Dedifferentiated amniotic fluid mesenchymal stem cell (primary cell): ENCODE data around the gene C1QTNF5.
A peak's percentile ranks its signal among the peaks of the same experiment; 100 is the strongest.

ENCODE experiments used
- DNase-seq: peaks from one replicate; pipeline ENCODE4 v3.0.0-alpha.2; 2016; ENCODE audit errors: extremely low spot score

The C1QTNF5 gene

DNA sequence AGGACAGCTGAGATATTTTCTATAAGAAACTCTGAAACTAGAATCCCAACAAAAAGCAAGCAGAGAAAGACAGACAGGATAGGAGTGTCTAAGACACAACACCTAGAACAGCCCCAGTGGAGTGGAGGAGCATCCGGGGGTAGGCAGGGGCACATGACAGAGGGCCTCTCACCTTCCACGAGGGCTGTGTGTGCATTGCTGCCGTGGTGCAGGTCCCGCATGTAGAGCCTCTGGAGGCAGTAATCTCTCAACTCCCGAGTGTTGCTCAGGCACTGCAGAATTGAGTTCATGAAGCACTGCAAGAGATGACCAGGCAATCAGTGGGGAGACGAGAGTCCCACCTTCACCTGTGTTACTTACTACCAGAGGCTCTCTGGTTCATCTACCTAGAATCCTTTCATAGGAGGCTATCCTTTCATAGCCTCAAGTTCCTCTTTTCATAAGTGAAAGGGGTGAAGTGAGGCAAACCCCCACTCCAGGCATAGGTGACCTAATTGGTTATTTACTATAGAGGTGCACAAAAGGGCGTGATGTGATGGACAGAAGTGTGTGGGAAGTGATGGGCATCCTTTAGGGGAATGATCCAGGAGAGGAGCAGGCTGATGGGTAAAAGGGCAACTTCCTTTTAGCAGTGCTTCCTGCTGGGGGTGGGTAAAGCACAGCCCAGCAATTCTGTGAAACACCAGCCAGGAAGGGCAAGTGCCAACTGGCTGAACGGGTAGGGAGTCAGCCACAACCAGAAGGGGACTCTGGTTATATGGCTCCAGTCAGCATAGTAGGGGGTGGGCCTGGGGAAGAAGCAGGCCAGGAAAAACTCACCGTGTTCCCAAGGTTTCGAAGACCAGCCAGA lies 18.9 kb upstream of the C1QTNF5 start:
- DNase-seq, result no peak

DNA sequence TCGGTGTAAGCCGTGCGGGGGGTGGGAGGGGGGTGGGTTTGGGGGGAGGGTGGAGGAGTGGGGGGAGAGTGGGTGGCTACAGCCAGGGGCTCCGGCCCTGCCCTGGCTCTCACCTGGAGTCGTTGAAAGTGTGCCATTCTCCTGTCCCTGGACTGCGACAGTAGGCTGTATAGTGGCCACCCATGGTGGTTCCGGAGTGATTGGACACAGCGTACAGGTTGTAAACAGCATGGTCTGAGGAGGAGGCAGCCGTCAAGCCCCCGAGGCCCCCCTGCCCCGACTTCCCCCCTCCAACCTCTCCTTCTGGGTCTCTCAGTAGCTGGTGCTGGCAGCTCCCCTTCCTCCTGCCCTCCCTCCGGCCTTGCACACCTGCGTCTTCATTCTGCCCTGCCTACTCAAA lies 16.4 kb upstream of the C1QTNF5 start:
- no peak for DNase-seq

- DNase-seq, result peak; percentile 73
Observed at GRCh38 chr11:119356349-119357031, 15.8 kb upstream of the C1QTNF5 start.

- DNase-seq, result no peak
Observed at GRCh38 chr11:119355091-119355843, 14.6 kb upstream of the C1QTNF5 start.

DNA sequence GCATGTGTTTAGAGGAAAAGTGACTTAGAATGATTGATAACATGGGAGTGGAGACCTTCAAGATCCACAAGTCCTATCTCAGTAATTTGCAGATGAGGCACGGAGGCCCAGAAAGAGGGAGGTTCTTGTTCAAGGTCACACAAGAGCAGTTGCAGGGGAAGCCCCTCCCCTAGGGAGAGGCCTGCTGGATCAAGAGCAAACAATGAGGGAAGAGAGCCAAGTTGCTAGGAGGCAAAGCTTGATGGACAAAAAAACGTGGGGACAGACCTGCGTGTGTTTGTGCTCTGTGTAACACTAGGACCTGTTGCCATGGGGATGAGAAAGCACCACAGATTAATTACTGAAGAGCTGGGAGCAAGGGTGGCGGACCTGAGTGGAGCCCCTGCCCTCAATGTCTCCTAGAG lies 12.2 kb upstream of the C1QTNF5 start:
- no peak for DNase-seq

GRCh38 chr11:119351232-119351631 lies 10.5 kb upstream of the C1QTNF5 start:
- DNase-seq, result no peak

GRCh38 chr11:119350302-119350701 lies 9.6 kb upstream of the C1QTNF5 start:
- no peak for DNase-seq

DNA sequence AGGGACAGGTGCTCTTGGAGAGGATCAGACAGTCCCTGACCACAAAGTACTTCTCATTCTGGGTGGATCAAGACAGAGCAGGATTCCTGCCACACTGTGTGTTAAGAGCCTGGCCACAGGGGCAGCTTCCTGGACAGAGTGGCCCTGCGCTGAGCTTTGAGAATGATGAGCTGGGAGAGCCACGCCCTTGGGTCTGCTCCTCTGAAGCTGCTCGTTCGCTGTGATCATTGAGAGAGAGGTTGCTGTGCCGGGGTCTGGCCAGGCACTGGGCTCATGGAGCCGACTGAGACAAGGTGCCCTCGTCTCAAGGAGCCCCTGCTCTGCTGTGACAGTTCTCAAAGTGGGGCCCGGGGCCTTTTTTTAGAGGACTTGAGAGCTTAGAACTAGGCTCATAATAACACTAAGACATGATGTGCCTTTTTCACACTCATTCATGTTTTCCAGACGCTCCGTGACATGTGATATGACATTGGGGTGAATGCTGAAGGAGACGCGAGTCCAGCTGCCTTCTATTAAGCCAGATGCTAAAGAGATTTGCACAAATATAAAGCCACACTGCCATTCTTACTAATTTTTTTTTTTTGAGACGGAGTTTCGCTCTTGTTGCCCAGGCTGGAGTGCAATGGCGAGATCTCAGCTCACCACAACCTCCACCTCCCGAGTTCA lies 7.4 kb upstream of the C1QTNF5 start:
- DNase-seq, result no peak

DNA sequence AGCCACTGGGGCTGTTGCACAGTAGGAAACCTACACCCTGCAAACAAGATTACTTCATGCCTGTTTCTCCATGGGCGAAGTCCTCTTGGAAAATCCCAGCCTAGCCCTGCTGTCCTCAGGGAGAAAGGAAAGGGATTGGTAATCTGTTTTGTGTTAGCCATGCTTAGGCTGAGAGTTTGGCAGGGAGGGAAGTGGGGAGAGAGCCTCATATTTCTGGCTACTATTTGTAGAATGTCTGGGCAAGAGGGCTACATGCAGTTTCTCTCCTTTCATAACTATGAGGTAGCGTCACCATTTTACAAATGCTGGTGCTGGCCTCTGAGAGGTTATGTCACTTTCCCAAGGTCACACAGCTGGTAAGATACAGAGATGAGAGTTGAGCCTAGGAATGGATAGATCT lies 6.6 kb upstream of the C1QTNF5 start:
- no peak for DNase-seq

DNA sequence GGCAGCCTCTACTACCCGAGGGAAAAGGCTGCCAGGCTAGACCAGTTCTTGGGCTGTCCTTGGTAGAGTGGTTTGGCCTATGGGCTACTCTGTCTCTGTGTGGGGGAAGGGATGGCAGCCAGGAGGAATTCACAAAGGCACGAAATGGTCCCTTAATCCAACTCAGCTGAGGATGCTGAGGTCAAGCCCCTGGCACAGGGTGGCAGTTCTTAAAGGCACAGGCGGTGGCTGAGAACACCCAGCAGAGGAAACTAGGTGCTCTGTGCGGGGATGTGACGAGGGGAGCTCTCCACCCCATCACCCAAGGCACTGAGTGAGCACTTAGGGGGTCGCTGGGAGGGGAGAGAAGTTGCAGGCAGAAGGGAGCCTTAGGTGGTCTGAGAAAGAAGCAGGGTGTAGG lies 5.9 kb upstream of the C1QTNF5 start, which contains the start of gene MFRP:
Gene MFRP, minus strand, starts transcription at position 101 of the 400 bp plus-strand sequence. CDS start 192 bp downstream, outside the sequence.
- no peak for DNase-seq

GRCh38 chr11:119345685-119346084 lies 5.0 kb upstream of the C1QTNF5 start:
- no peak for DNase-seq

- DNase-seq, result no peak
Observed at GRCh38 chr11:119344291-119345010, 3.8 kb upstream of the C1QTNF5 start.

GRCh38 chr11:119343726-119344125 lies 3.0 kb upstream of the C1QTNF5 start:
- no peak for DNase-seq

DNA sequence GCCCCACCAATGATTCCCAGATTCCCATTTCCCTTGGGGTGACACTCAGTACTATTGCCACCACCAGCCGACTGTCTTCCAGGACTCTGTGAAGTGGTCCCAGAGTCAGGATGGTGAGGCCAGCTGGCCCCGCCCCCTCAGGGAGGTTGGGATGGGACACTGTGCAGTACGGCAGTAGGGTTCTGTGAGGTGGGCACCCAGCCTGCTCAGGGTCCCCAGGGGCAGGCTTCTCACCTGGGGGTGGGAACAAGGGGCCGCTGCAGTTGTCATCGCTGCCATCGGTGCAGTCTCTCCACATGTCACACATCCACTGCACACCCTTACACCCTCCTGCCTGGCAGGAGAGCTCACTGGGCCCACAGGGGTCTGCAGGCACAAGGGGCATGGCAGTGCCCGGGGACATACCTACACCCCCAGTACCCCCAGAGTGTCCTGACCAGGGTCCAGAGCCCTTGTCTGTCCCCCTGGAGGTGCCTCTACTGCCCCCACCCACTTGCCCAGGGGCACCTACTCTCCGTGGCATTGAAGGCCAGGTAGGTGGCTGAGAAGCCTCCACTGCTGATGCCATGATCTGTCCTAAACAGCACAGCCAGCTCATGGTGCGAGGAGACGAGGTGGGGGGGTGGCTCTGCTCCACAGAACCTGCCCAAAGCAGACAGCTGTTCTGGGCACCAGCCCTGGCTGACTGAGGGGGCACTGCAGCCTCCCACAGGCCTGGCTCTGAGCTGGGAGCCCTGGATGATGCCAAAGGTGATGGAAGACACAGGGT lies 1.9 kb upstream of the C1QTNF5 start:
- DNase-seq, result no peak

GRCh38 chr11:119342023-119342300 lies 1.3 kb upstream of the C1QTNF5 start:
- no peak for DNase-seq

DNA sequence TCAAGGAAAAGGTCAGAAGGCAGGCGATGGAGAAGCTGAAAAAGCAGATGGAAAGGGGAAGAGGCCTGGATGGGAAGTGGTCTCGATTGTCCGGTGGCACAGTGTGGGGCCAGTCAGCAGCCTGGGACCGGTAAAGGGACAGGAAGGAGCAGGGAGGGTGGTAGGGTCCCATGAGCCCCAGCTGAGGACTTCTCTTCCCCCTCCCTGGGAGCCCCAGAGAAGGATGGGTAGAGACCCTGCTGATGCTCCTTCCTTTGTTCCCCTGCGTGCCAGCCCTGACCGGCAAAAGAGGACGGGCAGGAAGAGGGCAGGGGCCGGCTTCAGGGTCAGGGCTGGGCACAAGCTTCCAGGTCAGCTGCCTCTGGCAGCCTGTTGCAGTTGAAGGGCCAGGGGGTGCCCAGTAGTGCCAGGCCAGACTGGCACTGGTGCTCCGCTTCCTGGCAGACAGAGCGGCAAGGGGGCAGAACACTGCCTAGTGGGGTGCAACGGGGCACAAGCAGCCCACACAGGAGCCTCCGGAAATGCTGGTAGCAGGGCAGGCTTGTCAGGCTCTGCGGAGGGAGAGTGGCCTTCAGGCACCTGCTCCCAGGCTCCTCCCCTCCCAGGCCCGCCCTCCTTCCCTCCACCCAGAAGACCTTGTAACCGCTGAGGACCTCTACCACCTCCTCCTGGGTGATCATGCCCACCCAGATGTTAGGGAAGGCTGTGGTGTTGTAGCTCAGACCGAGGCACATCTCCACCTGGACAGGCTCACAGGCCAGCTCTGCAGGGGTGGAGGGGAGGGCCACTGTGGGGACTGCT lies 739 bp upstream of the C1QTNF5 start:
- no peak for DNase-seq

DNA sequence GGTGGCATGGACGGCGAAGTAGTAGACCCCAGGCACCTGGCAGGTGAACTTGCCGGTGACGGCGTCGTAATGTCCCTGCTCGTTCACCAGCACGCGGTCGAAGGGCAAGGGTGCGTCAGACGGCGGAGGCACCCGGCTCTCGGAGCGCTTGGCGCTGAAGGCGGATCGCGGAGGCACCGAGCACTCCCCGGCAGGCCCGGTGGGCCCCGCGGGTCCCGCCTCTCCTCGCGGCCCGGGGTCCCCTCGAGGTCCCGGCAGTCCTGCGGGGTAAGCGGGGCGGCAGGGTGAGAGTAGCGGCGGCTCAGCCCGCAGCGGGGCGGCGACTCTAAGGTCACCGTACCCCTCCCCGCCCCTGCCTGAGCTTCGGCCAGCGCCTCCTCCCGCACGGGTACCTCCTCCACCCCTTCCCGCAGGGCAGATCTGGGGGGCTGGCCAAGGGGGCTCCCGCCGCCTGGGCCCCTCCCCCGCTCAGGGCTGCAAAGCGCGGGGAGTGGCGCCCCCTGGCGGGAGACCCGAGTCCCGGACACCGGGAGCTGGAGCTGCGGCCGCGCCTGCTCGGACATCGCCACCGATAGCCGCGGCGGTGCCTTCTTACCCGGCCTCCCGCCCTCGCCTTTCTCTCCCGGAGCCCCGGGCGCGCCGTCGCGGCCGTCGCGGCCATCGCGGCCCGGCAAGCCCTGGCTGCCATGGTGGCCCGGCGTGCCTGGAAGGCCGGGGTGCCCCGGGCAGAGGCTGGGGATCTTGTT lies 921 bp downstream of the C1QTNF5 start:
- peak; percentile 38 for DNase-seq

GRCh38 chr11:119338965-119339588 lies 1.6 kb downstream of the C1QTNF5 start:
- no peak for DNase-seq
